KBM-7 (cell line): Measurements from ENCODE around the gene KLF16.

Experiments used
- DNase-seq: peaks from one replicate; pipeline ENCODE4 v3.0.0-alpha.2; 2015
- in situ Hi-C: fragments of 300-500 bp; cut with MboI; formaldehyde crosslinking; loops from 2 replicates; pipeline ENCODE4 v1.14.3; 2020; ENCODE audit warnings: low sequenced_read_pairs, low pct_unique_long_range_greater_than_20kb, mixed read lengths

Gene KLF16

GRCh38 chr19:1848399-1849131 is 14.8 kb downstream of the KLF16 start, which contains the start of gene REXO1:
REXO1 (minus strand) TSS chr19:1848483; CDS start chr19:1848358, 125 bp downstream.
- peak; percentile 99 for DNase-seq
- in situ Hi-C loops = no loop called here

DNA sequence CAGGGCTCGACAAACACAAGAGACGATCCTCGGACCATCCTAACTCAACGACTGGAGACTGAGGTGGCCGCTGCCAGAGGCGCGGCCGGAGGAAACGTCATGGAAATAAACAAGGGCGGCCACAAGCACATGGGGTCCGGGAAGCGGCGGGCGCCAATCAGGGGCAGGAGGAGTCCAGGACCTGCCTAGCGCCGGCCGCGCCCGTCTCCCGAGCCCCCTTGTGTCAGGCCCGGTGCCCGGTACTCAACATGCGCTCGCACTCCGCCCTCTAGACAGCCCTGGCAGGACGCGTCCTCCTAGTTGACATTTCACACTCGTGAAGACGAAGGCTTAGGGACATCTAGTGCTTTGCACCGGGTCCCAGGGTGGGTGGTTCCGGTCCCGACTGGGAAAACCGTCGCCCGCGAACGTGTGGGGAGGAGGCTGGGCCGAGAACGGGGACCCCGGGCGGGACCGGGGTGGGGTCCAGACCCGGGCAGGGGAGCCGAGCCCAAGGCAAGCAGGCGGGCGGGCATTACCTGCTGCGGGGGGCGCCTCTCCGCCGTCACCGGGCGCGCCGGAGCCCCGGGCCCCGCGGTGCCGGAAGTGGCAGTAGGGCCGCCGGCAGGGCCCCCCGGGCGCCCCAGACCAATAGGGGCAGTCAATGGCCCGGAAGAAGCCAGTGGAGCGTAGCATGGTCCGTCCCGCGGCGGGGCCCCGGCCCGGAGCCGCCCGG is 15.5 kb downstream of the KLF16 start:
- in situ Hi-C loops = no loop called here
- DNase-seq = no peak

- DNase-seq = no peak
- in situ Hi-C loops = no loop called here
Measured at GRCh38 chr19:1847348-1847683, 16.1 kb downstream of the KLF16 start.

GRCh38 chr19:1846517-1847204 is 16.7 kb downstream of the KLF16 start:
- no peak for DNase-seq
- in situ Hi-C loops = no loop called here

DNA sequence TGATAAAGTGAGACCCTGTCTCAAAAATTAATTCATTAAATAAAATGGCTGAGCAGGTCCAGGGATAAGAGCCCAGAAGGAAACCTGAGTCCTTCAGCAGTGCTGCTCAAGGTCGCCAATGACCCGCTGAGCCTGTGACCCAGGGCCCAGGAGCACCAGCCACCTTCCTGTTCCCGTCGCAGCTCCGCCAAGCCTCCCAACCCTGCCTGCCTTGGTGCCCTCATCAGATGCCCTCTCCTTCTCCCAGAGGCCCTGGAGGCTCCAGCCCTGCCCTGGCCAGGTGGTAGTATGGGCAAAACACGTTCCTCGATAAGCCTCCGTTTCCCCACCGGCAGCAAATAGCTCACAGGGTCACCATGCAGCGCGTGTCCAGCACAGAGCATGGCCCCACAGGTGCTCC is 17.7 kb downstream of the KLF16 start:
- DNase-seq = no peak
- in situ Hi-C loops = no loop called here

DNA sequence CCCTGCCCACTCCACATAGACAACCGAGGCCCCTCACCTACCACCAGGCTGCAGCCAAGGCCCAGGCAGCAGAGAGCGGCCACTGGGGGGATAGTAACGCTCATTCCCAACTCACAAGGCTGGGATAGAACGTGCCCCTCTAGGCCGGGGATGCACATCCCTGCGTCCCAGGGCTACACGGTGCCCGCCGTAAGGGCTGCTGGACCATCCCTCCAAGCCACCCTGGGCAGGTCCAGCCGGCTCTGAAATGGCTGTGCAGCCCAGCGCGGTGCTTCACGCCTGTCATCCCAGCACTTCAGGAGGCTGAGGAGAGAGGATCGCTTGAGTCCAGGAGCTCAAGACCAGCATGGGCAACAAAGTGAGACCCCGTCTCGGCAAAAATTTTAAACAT is 18.3 kb downstream of the KLF16 start:
- in situ Hi-C loops = no loop called here
- no peak for DNase-seq

DNA sequence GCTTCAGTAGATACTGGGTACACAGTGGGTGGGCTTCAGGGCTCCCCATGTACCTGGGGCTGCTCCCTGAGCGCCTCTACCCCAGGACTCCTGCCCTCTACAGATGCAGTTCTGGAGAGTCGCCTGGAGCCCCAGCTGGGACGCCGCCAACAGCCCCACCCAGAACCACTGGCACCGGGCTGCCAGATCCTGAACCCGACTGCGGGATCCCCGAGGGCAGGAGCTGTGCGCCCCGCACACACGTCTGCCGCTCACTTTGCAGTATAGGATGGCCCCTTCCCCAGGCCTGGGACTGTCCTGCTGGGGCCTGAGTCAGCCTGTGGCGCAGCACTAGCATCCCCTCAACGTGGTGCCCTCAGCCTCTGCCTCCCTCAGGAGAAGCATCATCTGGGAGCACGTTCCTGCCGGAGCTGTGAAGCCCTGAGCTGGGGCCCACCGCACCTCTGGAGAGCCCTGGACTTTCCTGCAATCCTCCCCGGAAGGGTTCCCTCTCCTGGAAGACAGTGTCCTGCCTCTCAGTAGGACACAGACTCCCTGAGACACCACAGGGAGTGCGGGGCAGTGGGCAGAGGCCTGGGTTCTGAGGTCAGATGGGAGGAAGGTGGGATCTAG is 18.8 kb downstream of the KLF16 start:
- in situ Hi-C loops = no loop called here

GRCh38 chr19:1843646-1844394 is 19.6 kb downstream of the KLF16 start:
- no peak for DNase-seq
- in situ Hi-C loops = no loop called here

More for the DNA sequence above, 18.8 kb downstream of the KLF16 start:
- DNase-seq = no peak

DNA sequence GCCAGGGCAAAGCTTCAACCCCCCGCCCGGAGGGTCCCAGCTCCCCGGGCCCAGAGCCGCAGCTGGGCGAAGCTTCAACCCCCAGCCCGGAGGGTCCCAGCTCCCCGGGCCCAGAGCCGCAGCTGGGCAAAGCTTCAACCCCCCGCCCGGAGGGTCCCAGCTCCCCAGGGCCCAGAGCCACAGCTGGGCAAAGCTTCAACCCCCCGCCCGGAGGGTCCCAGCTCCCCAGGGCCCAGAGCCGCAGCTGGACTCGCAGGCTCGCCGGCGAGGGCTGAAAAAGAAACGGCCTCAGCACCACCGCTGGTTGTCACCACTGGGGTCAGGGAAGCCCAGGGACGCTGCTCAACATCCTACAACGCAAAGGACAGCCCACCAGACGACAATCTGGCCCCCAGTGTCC is 20.3 kb downstream of the KLF16 start:
- in situ Hi-C loops = no loop called here
- no peak for DNase-seq

GRCh38 chr19:1841209-1841924 is 22.0 kb downstream of the KLF16 start:
- in situ Hi-C loops = no loop called here
- peak; percentile 29 for DNase-seq

DNA sequence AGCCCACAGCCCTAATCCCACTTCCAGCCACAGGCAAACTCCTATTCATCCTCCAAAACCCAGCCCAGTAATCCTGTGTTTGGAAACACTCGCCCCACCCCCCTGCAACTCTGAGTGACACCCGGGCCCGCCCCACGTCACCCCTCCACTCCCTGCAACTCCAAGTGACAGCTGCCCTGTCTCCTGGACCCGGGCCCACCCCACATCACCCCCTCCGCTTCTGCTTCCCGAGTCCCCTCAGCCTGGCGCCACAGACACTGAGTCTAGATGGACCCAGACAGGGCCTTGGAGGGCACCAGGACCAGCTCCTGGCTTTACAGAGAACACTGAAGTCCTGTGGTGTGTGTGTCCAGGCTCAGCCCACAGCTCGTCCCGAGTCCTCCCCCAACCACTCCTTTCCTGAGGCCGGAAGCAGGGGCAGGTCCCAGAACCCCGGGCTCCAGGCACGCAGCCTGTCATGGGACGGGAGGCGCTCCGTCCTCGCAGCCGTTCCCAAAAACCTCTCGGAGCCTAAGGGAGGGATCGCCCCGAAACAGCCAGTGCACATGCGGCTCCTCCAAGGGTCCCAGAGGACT is 22.8 kb downstream of the KLF16 start:
- DNase-seq = peak; percentile 59
- in situ Hi-C loops = no loop called here

DNA sequence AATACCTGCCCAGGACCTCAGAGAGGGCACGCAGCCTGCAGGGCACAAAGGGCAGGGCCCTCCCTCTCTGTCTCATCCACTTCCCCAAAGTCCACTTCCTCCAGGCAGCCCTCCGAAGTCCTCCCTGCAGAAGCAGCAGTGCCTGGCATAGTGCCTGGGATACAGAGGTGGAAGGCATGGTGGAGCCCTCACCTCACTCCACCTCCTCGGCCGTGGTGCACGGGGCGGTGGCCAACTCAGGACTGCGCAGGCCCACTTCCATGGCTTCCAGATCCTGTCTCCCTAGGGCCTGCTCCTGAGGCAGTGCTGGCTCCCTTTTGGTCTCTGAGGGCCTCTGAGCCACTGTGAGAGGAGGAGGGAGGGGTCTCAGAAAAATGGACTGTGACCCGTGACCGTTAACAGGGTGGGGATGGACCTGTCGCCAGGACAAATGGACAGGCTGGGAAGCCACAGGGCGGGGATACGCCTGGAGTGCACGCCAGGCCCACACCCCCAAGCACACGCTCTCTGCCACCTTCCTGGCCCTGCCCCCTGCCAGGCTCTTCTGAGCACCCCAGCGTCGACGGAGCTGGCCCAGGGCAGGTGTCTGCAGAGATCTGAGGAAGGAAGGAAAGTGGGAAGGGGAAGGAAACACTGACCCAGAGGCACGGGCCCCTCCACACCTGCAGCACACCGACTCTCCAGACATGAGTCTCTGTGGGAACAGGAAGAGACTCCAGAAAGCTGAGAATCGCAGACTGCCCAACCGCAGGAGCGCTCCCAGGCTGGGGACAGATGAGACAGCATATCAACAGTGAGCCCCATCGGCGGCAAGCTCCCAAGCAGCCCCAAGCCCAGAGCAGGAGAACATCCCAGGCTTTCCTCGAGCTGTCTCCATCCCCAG is 23.5 kb downstream of the KLF16 start:
- DNase-seq = peak; percentile 45
- in situ Hi-C loops = no loop called here

- in situ Hi-C loops = no loop called here
- DNase-seq = peak; percentile 72
Measured at GRCh38 chr19:1837625-1838105, 25.7 kb downstream of the KLF16 start.

GRCh38 chr19:1837222-1837565 is 26.2 kb downstream of the KLF16 start:
- in situ Hi-C loops = no loop called here
- no peak for DNase-seq

GRCh38 chr19:1836458-1837221 is 26.7 kb downstream of the KLF16 start:
- DNase-seq = no peak
- in situ Hi-C loops = no loop called here

GRCh38 chr19:1833540-1833939 is 29.8 kb downstream of the KLF16 start:
- DNase-seq = no peak
- in situ Hi-C loops = no loop called here
